ENCODE measurements around the gene COMT.

The COMT gene

GRCh38 chr22:19975707-19976035 lies 34.1 kb downstream of the COMT start:
- TF ChIP-seq CTCF (IDR thresholded peaks at IDR 0.05; ENCODE audit: low read depth, low read length) = no peak
- no peak for DNase-seq (ENCODE audit: extremely low read depth, low read depth)

GRCh38 chr22:19976671-19977070 lies 35.1 kb downstream of the COMT start:
- TF ChIP-seq CTCF (IDR thresholded peaks at IDR 0.05; ENCODE audit: low read depth, low read length) = no peak
- no peak for DNase-seq (ENCODE audit: extremely low read depth, low read depth)

- no peak for DNase-seq (ENCODE audit: extremely low read depth, low read depth)
- no peak for TF ChIP-seq CTCF (IDR thresholded peaks at IDR 0.05; ENCODE audit: low read depth, low read length)
Measured at GRCh38 chr22:19977296-19978243, 36.0 kb downstream of the COMT start.

GRCh38 chr22:19978748-19979147 lies 37.2 kb downstream of the COMT start:
- no peak for TF ChIP-seq CTCF (IDR thresholded peaks at IDR 0.05; ENCODE audit: low read depth, low read length)
- DNase-seq (ENCODE audit: extremely low read depth, low read depth) = no peak

- TF ChIP-seq CTCF (IDR thresholded peaks at IDR 0.05; ENCODE audit: low read depth, low read length) = no peak
Measured at GRCh38 chr22:19979712-19980493, 38.3 kb downstream of the COMT start.

GRCh38 chr22:19980766-19981165 lies 39.2 kb downstream of the COMT start:
- DNase-seq (ENCODE audit: extremely low read depth, low read depth) = no peak
- no peak for TF ChIP-seq CTCF (IDR thresholded peaks at IDR 0.05; ENCODE audit: low read depth, low read length)

More at GRCh38 chr22:19979712-19980493, 38.3 kb downstream of the COMT start:
- no peak for DNase-seq (ENCODE audit: extremely low read depth, low read depth)
